ENCODE measurements around the gene TBX1.
"Not testable (repeated sequence)": the region's sequence is repeated elsewhere in the genome, so short reads cannot be mapped to it uniquely, and the experiment has no call there.

TBX1 gene

DNA sequence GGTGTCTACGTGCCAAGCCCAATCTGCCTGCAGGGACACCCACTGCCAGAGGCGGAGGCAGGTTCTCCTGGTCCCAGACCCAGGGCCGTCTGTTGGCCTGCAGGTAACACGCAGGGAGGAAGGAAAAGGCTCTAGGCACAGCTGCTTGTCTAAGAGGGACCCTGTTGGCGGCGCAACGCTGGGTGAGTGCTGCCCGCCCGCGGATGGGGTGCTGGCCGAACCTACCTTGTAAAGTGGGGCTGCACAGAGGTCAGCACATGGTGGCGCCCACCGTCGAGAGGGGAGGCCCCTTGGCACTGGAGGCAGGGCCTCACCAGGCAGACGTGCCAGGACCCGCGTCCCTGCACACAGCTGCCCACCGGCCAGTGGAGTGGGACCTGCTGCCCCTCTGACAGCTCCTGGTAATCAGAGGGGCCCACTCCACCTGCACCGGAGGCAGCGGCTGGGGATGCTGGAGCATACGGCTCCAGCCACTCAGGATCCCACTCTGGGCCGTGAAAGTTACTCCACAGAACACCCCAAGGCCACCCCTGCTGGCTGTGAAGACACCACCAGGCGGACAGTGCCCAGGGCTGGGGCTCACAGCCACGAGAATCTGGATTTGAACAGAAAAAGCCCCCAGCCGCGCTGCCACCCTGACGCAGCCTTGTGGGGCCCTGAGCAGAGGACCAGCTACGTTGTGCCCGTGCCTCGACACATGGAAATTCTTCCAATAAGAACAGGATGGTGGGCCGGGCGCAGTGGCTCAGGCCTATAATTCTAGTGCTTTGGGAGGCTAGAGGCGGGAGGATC lies 24.0 kb downstream of the TBX1 start:
- no peak for DNase-seq (ENCODE audit: low read depth)

DNA sequence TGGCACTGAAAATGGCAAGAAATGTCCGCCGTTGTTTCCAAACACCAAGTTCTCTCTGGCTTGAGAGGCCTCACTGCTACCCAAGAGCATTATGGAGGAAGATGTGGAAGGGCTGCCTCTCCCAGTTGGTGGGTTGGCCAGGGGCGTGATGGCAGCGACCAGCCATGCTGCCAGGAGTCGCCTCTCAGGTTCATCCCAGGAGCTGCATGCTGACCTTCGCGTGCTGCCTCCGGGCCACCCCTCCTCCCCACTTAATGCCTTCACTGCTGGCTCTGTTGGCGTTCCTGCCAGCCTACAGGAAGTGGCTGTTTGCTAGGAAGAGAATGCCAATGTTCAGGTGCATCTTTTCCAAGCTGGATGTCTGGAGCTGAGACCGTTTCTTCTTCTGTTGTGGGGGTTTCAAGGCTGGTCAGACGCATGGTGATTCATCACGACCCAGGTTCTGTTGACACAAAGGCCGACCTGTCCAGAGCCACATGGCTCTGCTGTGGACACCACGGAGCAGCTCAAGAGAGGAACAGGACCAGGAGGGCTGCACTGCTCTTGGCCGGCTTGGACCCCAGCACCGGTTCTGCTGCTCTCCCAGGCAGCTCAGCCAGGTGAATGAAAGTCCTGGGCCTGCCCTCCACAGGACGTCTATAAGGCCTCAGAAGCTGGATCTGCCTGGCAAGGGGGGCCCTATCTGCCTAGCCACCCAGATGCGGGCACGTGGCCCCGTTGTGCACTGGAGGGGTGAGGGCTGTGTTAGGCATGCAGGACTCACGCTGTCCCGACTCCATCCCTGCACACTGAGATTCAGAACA lies 25.1 kb downstream of the TBX1 start:
- no peak for DNase-seq (ENCODE audit: low read depth)

DNA sequence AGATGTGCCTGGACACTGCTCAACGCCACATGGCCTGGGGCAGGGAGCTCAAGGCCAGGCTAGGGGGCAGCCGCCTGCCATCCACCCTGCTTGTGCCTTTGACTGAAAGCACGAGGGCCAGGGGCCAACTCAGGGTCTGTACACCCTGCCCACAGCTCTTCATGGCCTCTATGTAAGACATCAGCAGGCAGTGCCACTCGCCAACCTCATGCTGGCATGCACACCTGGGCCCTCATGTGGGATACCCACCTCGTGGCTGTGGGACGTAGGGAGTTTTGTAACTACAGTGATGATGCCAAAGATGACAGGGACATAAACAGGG lies 25.6 kb downstream of the TBX1 start:
- DNase-seq (ENCODE audit: low read depth): no peak

DNA sequence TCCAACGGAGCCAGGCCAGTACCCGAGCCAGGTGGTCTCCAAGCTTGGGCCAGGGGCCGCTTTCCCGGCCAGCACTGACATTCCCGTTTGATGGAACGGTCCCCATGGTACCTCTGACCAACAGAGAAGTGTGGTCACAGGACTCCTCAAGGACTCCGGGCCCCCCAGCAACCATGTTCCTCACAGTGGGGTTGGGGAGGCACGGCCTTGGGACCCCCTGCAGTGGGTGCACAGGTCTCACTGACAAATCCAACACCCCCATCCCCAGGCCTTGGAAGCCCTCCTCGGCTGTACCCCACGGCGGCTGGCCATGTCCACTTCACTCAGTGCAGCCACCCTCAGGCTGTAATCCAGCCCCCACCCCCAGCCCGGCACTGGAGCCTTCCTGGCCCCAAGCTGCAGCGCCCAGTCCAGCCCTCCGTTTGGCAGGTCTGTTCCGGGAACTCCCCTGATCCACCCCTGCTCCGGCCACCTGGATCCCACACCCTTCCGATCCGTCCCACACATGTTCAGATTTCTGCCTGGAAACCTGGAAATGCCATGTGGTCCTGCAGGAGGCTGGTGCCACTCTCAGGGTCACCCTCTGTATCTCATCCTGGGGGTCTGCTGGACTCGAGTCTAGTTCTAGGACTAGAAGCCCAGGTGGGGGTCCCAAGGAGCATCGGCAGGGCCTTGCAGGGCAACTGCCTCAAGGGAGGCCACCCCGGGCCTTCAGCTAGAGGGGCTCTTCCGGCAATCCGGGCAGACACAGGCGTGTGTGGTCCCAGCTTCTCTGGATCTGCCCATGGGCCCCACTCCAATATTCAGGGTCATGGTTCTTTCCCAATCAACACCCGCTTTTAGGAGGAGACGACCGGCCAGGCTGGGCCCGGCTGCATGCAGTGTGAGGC lies 26.6 kb downstream of the TBX1 start:
- no peak for DNase-seq (ENCODE audit: low read depth)

DNA sequence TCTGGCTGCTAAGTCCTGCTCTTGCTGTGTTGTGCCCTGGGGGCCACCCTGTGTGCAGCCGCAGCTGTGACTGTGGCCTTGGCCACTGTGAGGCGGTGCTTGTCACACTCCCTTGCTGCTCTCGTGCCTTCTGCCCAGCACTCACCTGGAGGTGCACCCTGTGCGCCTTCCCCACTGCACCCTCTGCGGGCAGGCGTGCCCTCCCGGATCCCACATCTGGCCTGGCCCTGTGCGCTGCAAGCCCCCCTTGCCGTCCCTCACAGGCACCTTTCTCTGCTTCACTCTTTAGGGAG lies 27.2 kb downstream of the TBX1 start:
- DNase-seq (ENCODE audit: low read depth): no peak

DNA sequence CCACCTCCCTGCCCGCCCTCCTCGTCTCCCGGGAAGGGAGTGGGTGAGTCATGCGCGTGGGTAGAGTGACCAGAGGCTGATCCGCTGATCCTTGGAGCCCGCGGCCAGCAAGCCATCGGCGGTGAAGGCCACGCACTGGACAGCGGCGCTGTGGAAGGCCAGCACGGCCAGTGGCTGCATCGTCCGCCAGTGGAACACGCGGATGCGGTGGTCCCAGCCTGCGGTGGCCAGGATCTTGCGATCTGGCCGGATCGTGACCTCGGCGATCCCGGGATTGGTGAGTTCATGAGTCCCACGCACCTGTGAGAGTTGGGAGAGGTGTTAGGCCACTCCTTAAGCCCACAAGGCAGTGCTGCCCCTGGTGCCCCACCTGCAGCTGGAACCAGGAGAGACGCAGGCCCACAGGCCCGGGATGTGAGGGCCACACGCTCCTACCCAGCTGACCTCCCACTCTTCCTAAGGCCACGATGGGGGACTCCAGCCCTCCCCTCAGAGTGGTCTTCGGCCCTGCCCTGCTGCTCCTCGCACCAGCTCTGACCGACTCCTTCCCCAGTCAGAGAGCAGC lies 28.2 kb downstream of the TBX1 start:
- DNase-seq (ENCODE audit: low read depth): no peak

DNA sequence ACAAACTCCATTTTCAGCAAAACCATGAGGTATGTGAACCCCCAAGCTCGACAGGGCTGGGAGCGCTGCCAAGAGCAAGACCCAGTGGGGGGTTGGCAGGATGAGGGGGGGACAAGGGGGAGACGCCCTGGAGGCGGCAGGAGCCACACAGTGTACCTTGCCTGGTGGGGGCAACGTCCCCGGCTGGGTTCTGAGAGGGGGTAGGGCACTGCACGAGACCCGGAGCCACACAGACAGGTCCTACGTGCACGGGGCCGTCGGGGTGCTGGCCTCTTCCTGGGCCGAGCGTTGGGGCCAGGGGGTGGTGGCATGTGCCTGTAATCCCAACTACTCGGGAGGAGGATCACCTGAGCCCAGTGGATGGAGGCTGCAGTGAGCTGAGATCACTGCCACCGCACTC lies 28.8 kb downstream of the TBX1 start:
- no peak for DNase-seq (ENCODE audit: low read depth)

DNA sequence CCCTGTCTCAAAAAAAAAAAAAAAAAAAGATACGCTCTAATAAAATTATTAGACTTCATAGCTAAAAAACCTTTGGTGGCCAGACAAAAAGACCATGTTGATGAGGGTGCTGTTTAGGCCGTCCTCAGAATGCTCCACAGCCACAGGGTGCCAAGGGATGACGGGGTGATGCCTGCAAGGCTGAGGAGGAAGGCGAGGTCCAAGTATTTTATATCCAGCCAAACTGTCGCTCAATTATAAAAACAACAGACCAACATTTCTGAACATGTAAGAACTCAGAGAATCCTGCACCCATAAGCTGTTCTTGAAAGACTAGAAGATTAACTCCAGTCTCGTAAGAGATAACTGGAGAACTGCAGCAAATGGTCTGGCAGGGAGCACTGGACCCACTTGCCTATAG lies 29.2 kb downstream of the TBX1 start:
- DNase-seq (ENCODE audit: low read depth): no peak

DNA sequence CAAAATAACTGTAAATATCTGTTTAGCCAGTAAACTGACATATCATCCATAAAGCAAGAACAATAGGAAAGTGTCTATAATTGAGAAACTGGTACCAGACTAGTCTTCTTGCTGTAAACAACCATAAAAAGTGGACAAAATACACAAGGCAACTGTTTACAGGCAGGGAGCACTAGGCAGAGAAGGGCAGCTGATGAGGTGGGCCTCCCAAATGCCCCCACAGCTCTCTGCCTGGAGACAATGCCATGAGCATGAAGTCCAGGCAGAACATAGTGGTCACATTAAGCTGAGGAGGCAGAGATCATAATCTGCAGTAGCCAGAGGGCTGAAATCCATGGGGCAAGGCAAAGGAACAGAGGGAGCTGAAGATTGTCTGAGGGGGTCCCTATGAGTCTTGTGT lies 30.7 kb downstream of the TBX1 start:
- DNase-seq (ENCODE audit: low read depth): no peak

DNA sequence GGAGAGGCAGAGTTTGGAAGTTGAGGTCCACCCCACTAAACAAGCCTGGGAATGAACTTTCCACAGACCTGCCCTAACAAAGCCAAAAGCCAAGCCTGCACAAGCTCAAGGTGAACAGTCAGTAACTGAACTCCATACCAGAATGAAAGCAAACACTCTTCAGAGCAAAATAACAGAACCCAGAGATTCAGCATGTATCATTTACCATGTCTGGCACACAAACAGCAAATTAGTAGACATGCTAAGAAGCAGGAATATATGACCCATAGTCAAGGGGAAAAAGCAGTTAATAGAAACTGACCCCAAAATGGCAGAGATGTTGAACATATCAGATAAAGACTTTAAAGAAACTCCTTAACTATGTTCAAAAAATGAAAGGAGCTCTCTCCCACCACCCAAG lies 31.3 kb downstream of the TBX1 start:
- no peak for DNase-seq (ENCODE audit: low read depth)

DNA sequence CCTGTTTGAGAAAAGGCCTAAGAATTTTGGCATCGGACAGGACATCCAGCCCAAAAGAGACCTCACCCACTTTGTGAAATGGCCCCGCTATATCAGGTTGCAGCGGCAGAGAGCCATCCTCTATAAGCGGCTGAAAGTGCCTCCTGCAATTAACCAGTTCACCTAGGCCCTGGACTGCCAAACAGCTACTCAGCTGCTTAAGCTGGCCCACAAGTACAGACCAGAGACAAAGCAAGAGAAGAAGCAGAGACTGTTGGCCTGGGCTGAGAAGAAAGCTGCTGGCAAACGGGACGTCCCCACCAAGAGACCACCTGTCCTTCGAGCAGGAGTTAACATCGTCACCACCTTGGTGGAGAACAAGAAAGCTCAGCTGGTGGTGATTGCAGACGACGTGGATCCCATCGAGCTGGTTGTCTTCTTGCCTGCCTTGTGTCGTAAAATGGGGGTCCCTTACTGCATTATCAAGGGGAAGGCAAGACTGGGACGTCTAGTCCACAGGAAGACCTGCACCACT lies 31.9 kb downstream of the TBX1 start:
- not testable (repeated sequence) for DNase-seq (ENCODE audit: low read depth)

DNA sequence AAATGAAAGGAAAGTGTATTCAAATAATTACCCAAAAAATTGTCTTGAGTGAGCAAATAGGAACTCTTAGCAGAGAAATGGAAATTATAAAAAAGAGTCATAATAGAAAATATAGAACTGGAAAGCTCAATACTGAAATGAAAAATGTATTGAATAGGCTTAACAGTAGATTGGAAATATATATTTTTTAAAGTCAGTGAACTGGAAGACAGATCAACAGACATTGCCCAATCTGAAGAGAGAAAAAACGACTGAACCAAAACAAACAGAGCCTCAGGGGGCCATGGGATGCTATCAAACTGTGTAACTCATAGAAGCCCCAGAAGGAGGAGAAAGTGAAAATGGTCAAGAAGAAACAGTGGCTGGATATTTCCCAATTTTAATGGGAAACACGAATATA lies 32.6 kb downstream of the TBX1 start:
- DNase-seq (ENCODE audit: low read depth): no peak

DNA sequence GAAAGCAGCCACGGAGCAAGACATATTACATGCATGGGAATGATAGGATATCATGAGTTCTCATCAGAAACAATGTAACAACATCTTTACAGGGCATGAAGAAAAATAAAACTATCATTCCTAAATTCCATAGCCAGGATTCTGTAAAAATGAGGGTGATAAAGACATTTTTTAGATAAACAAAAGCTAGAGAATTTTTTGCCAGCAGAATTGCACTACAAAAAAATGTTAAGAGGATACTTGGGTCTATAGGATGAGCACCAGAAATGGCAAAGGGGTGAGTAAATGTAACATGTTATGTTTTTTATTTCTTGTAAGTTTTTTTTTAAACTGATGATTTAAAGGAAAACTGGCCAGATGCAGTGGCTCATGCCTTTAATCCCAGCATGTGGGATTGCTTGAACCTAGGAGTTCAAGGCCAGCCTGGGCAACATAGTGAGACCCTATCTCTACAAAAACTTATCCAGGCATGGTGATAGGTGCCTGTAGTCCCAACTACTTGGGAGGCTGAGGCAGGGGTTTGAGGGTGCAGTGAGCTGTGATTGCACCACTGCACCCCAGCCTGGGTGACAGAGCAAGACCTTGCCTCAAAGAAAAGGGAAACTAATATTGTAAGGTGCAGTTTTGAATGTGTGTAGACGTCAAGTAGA lies 33.2 kb downstream of the TBX1 start:
- no peak for DNase-seq (ENCODE audit: low read depth)

DNA sequence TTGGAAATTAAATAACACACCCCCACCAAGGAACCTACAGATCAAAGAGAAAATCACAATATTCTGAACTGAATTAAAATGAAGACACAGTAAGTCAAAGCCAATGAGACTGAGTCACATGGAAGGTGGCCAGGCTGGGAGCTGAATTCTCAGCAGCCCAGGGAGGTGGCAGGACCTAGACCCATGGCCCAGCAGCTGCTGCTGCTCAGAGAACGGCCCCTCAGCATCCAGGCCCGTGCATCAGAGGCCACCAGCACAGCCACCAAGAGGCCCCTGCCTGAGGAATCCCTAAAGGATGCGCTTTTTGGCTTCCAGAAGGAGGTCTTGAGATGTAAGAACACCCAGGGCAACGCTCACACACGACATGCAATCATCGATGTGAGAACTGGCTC lies 35.0 kb downstream of the TBX1 start:
- no peak for DNase-seq (ENCODE audit: low read depth)

DNA sequence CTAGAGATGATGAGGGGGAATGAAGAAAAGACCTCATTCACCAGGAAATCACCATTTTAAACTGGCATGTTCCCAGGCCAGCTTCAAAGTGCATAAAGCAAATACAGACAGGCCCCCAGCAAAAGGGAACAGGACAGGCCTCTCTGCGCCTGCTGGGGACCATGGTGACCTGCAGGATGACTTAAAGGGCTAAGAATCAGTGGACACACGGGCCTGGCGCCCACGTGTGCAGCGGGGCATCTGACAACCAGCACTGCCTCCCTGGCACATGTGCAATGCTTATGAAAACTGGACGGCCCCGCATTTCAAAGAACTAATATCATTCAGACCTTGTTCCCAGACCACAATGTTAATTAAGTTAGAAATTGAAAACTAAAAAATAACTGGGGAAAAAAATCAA lies 35.6 kb downstream of the TBX1 start:
- DNase-seq (ENCODE audit: low read depth): no peak

DNA sequence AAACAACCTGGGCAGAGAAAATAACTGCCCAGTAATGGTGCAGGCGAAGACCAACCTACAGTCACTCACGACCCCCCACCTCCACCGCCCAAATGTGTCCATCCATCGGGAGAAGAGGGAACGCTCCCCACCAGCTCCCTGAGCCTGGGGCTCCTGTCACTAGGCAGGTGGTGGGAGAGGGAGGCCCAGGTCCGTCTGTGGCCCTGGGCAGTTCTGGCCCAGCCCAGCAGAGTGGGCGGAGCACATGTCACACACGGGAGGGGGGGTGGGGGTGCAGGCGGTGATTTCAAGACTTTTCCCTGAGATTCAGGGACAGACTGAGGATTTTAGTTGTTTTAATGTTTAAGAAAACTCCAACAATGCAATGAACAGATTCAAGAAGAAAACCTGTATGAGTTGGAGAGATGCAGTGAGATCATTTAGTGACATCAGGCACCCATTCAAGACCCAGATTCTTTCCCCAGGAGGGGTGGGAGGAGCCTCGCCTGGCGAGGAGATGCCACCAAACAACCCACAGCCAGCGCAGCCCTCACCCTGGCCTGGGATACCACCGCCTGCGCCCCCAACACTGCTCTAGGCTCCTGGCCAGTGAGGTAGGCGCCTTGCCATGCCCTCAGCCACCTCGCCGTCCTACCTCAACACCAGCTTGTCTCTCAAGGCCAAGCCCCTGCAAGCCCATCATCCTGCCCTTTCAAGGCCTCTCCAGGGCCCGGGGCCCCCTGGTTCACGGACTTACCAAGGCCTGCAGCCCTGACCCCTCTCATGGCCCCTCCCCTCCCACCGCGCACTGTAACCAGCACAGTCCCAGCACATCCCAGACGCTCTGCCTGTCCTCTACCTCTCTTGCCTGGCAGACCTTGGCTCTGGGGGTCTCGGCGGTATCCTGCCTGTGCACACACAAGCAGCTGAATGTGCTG lies 36.8 kb downstream of the TBX1 start:
- no peak for DNase-seq (ENCODE audit: low read depth)

DNA sequence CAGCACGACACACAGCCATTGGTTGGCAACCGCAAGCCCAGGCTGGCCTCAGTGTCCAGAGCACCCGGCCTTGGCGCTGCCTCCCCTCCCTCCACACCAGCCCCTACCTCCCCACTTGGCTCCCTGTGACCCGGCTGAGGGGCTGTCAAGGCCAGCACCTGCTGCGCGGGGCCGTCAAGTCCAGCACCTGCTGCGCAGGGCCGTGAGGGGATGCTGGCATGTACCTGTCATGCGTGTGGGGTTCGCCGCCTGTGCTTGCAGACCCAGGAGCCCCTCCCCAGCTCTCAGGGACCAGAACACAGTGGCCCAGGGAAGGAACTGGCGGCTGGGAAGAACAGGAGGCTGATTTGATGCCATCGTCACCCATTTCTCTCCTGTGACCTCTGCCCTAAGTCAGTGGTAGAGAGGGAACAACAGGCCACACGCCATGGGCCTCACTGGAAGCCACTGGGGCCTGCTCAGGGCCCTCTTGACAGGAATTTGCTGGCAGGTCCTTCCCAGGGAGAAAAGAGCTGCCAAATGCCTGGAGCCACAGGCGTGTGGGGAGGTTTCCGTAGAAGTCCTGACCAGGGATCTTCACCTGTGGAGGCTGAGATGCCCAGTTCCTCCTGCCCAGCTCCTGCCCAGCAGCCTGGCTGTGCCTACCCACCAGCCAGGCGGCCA lies 37.6 kb downstream of the TBX1 start:
- DNase-seq (ENCODE audit: low read depth): no peak

DNA sequence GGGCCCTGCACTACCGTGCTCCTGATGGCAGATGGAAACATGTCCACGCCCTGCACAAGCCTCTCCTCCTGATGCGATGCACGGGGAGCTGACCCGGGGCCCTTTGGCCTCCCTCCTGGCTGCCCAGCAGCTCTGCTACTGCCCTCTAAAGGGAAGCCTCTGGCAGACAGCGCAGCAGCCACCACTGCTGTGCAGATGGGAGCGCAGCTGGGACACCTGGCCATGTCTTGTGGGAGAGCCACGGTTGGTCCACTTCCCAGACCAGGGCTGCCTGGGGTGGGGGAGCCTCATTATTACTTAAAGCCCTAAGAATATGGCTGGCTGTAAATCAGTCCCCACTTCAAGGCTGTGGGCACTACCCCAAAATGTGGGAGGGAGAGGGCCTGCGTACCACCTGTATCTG lies 38.3 kb downstream of the TBX1 start:
- no peak for DNase-seq (ENCODE audit: low read depth)

DNA sequence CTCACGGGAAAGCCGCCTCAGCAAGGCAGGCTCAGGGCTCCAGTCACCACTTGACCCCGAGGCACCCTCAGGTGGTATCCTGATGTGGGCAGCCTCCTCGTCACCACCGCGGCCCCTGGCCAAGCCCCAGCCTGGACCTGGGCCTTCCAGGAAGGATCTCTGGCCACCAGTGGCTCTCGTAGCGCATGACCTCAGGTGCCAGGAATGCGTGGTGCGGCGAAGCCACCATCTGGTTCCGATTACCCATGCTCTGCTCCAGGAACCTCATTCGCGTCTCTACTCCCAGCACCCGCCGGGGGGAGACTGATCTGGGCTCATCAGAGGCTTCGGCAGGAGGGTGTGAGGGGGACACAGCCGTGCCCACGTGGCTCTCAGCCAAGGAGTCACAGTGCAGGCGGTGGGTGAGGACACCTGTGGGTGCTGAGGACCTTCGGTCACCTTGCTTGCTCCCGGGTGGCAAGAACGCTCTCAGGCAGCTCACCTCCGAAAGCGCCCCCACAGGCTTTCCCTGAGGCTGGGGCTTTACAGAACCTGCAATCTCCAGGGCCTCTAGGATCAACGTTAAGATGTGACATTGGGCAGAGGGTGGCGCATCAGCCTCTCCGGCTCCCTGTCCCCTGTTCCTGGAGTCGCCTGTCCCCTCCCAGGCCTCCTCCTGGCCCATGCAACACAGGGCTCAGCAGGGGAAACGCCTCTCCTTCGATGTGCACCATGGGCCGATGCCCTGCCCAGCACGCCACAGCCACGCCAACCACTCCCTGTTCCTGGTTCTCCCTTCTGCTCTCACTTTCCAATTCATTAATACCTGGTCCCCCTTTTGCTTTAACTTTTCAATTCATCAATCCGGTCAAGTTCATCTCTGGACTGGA lies 39.0 kb downstream of the TBX1 start:
- DNase-seq (ENCODE audit: low read depth): no peak
